ENCODE measurements around the gene WIF1. TPM values are rescaled to one million over a fixed set of nuclear protein-coding genes. Genes with fewer than 3 reads are reported as not detected.

The WIF1 gene
- total RNA-seq, 2 experiments from 2014 or later, result not detected

- intact Hi-C loops (cut with micrococcal nuclease; ENCODE audit: unreplicated experiment), result no loop called here
- CTCF ChIA-PET (ENCODE audit: unreplicated experiment), result no interaction called here
- TF ChIP-seq EZH2phosphoT487 (IDR thresholded peaks at IDR 0.05; ENCODE audit: borderline replicate concordance, low read depth, low read length) (no peak), CTCF (conservative IDR thresholded peaks at IDR 0.05; ENCODE audit: low read length) (no peak)
- no peak overlapping the region for H3K4me2 ChIP-seq (ENCODE audit: low read length)
- BruUV-seq (replicated peaks), result no TSS peak
- no peaks in the 10 kb centered on the region for H4K20me1 ChIP-seq (ENCODE audit: insufficient read depth, low read length)
- H3K9me3 ChIP-seq (ENCODE audit: low read length), result no peaks in the 10 kb centered on the region
- no peaks in the 10 kb centered on the region for H3K36me3 ChIP-seq (ENCODE audit: insufficient read depth, low read length)
- DNase-seq (ENCODE audit: low spot score), result no peak
- H3K9me2 ChIP-seq (ENCODE audit: insufficient read depth, low read length), result no peaks in the 10 kb centered on the region
- no peaks in the 10 kb centered on the region for H3K4me1 ChIP-seq (ENCODE audit: insufficient read depth, low read length, poor library complexity, severe bottlenecking)
- POLR2A ChIA-PET, result no interaction called here
- no peak overlapping the region for H2AFZ ChIP-seq (ENCODE audit: low read length)
- H3K27ac ChIP-seq (ENCODE audit: low read depth, low read length, poor library complexity, severe bottlenecking), result no peak overlapping the region
- H3K4me3 ChIP-seq (ENCODE audit: low read depth, low read length, poor library complexity, severe bottlenecking), result no peak overlapping the region
- no peaks in the 10 kb centered on the region for H3K79me2 ChIP-seq (ENCODE audit: insufficient read depth, low read depth, low read length)
Observed at GRCh38 chr12:65025136-65025535, 96.0 kb downstream of the WIF1 start.

- Histone ChIP-seq H3K27ac (ENCODE audit: low read depth, low read length, poor library complexity, severe bottlenecking) (no peak overlapping the region), H4K20me1 (ENCODE audit: insufficient read depth, low read length) (no peaks in the 10 kb centered on the region), H3K36me3 (ENCODE audit: insufficient read depth, low read length) (no peaks in the 10 kb centered on the region), H3K9me3 (ENCODE audit: low read length) (no peaks in the 10 kb centered on the region), H3K9me2 (ENCODE audit: insufficient read depth, low read length) (no peaks in the 10 kb centered on the region), H3K79me2 (ENCODE audit: insufficient read depth, low read depth, low read length) (no peaks in the 10 kb centered on the region), H2AFZ (ENCODE audit: low read length) (no peak overlapping the region), H3K4me3 (ENCODE audit: low read depth, low read length, poor library complexity, severe bottlenecking) (no peak overlapping the region), H3K4me2 (ENCODE audit: low read length) (no peak overlapping the region), H3K4me1 (ENCODE audit: insufficient read depth, low read length, poor library complexity, severe bottlenecking) (no peaks in the 10 kb centered on the region)
- no peak for DNase-seq (ENCODE audit: low spot score)
- TF ChIP-seq CTCF (conservative IDR thresholded peaks at IDR 0.05; ENCODE audit: low read length) (no peak), EZH2phosphoT487 (IDR thresholded peaks at IDR 0.05; ENCODE audit: borderline replicate concordance, low read depth, low read length) (no peak)
- ChIA-PET CTCF (ENCODE audit: unreplicated experiment) (no interaction called here), POLR2A (interaction anchor here (0.6 to 1.0 kb wide), 2 partner anchors 27 to 110 kb away, joined by 3 read pairs; no protein-coding TSS in a partner anchor)
- intact Hi-C loops (cut with micrococcal nuclease; ENCODE audit: unreplicated experiment), result no loop called here
- no TSS peak for BruUV-seq (replicated peaks)
Observed at GRCh38 chr12:65023485-65023884, 97.6 kb downstream of the WIF1 start.

GRCh38 chr12:65022960-65023359 is 98.1 kb downstream of the WIF1 start:
- Histone ChIP-seq H2AFZ (ENCODE audit: low read length) (no peak overlapping the region), H3K9me3 (ENCODE audit: low read length) (no peaks in the 10 kb centered on the region), H3K27ac (ENCODE audit: low read depth, low read length, poor library complexity, severe bottlenecking) (no peak overlapping the region), H3K79me2 (ENCODE audit: insufficient read depth, low read depth, low read length) (no peaks in the 10 kb centered on the region), H3K9me2 (ENCODE audit: insufficient read depth, low read length) (no peaks in the 10 kb centered on the region), H3K4me1 (ENCODE audit: insufficient read depth, low read length, poor library complexity, severe bottlenecking) (no peaks in the 10 kb centered on the region), H4K20me1 (ENCODE audit: insufficient read depth, low read length) (no peaks in the 10 kb centered on the region), H3K36me3 (ENCODE audit: insufficient read depth, low read length) (no peaks in the 10 kb centered on the region), H3K4me3 (ENCODE audit: low read depth, low read length, poor library complexity, severe bottlenecking) (no peak overlapping the region), H3K4me2 (ENCODE audit: low read length) (no peak overlapping the region)
- intact Hi-C loops (cut with micrococcal nuclease; ENCODE audit: unreplicated experiment), result no loop called here
- TF ChIP-seq CTCF (conservative IDR thresholded peaks at IDR 0.05; ENCODE audit: low read length) (no peak), EZH2phosphoT487 (IDR thresholded peaks at IDR 0.05; ENCODE audit: borderline replicate concordance, low read depth, low read length) (no peak)
- CTCF ChIA-PET (ENCODE audit: unreplicated experiment), result no interaction called here
- DNase-seq (ENCODE audit: low spot score), result no peak
- BruUV-seq (replicated peaks), result no TSS peak
- POLR2A ChIA-PET, result interaction anchor here (0.7 to 1.0 kb wide), 2 partner anchors 27 to 287 kb away, joined by 3 read pairs; no protein-coding TSS in a partner anchor
